HK-2 (cell line): ENCODE data around the gene COG2.
"Not testable (repeated sequence)": the region's sequence is repeated elsewhere in the genome, so short reads cannot be mapped to it uniquely, and the experiment has no call there.

ENCODE experiments used
- DNase-seq: peaks from one replicate; pipeline ENCODE4 v3.0.0-alpha.2; 2018; ENCODE audit not compliant: unreplicated experiment

COG2 gene

GRCh38 chr1:230624097-230624713 lies 18.1 kb upstream of the COG2 start:
- DNase-seq, result no peak

DNA sequence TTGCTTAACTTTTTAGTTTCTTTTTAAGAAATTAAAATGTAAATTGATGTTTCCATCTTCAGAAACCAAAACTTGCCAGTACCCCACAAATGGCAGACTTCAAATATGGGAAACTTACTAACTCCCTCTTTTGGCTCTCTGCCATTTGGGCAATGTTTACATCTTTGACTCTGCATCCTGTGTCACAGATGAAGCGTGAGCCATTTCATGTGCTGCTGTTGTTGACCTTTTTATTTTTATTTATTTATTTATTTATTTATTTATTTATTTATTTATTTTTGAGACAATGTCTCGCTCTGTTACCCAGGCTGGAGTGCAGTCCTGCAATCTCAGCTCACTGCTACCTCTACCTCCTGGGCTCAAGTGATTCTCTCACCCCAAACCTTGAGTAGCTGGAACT lies 16.0 kb upstream of the COG2 start:
- DNase-seq, result no peak

DNA sequence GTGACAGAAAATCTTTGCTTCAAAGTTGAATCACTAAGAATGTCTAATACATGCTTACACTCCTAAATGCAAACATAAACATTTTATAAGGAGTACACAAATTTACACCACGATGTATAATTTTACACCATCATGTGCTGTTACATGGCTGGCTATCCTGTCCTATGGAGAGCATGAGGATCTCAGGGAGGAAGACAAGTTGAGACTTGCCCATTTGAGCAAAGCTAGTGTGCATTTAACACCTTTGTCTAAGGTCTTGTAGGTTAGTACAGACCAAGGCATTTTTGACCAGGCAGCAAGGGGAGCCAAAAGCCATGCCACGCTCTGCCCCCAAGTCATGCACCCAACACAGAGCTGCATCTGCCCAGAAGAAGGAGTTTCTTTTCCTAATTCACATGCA lies 14.5 kb upstream of the COG2 start:
- DNase-seq, result no peak

GRCh38 chr1:230629511-230629910 lies 12.8 kb upstream of the COG2 start:
- DNase-seq, result no peak

- DNase-seq, result no peak
Observed at GRCh38 chr1:230631477-230631876, 10.8 kb upstream of the COG2 start.

DNA sequence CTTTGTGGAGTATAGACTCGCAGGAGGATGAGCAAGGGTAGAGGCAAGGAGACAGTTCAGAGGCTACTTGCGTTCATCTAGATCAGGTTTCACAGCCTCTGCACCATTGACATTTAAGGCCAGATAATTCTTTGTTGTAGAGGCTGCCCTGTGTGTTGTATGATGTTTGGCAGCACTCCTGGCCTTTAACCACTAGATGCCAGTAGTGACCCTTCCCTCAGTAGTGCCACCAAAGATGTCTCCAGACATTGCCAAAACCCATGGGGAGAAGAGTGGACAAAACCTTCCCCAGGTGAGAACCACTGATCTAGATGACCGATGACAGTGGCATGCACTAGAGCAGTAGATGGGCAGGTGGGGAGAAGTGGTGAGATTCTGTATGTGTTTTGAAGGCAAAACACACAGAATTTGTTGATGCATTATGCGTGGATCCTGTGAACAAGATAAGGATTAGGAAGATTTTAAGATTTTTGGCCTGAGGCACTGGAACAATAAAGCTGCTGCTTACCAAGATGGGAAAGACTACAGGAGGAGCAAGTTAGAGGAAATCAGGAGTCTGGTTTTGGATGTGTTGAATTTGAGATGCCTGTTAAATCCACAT lies 9.9 kb upstream of the COG2 start:
- peak; percentile 26 for DNase-seq

DNA sequence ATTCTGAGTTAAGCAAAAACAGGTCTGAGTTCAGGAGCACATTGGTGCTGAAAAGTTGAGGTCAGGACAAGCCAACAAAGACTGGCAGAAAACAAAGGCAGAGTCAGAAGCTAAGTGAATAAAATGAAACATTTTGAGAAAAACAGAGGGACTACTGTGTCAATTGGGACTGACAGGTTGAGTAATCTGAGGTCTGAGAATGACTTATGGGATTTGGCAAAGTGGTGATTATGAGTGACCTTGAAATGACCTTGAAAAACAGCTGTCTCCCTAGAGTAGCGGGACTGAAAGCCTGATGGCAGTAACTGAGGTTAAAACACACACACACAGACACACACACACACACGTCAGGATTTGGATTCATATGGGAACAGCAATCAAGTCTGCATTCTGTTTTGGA lies 8.8 kb upstream of the COG2 start:
- DNase-seq, result no peak

- DNase-seq, result no peak
Observed at GRCh38 chr1:230634384-230634783, 7.9 kb upstream of the COG2 start.

DNA sequence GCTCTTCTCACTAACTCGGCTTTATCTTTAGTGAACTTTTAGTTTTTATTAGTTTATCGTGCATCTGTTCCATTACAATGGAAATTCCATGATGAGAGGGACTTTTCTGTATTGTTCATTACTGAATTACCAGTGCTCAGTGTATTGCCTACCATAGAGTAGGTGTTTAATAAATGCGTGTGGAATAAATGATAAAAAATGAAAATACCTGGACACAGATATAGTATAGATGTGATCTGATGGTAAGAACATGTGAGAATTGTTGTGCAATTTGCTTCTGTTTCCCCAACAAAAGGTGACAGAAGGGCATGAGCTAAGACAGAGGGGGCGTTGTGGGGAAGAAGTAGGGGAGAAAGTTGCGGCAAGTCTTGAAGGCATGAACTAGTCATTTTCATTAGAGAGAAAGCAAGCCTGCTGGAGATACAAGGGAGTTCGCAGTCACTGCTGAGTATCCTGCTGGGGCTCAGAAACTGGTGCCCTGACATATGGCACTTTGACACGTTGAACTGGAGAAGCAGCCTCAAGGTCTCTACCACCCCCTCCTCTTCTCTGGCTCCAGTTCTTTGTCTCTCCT lies 5.6 kb upstream of the COG2 start:
- no peak for DNase-seq

DNA sequence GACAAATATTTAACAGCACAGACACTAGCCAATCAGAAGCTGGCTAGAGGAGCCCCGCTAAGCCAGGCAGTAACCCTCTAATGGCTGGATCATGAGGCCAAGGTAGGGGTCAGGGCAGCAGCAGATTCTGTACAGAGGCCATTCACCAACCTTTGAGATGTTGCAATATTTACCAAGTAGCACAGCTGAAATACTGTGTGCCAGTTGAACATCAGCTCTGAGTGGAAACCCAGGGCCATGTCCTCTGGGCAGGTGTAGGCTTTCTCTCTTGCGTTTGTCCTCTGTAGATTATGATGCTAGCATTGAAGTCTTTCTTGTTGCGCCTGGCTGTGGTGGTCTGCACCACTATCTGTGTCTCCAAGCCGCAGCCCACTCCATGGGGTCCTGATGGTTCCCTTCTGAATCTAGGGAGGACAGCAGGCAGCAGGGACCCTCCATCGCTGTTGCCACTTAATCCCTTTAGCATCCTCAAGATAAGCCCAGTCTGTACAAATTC lies 2.5 kb upstream of the COG2 start:
- DNase-seq, result no peak

DNA sequence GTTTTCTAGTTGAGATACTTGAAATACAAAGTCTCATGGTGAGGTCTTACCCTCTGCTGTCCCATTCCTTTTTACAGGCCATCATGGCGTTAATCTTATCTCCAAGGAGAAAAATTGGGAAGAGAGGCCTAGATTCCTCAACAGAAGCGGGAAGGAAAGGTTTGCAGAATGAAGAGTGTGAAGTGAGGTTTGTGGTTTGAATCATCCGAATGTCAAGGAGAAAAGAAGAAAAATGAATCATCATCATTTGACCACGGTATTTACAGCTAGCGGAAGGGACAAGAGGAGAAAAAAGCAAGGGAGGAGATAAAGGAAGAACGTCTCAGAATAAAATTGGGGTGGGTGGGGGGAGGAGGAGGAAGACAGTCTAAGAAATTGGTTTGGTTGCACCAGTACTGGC lies 935 bp upstream of the COG2 start:
- DNase-seq, result peak; percentile 8

DNA sequence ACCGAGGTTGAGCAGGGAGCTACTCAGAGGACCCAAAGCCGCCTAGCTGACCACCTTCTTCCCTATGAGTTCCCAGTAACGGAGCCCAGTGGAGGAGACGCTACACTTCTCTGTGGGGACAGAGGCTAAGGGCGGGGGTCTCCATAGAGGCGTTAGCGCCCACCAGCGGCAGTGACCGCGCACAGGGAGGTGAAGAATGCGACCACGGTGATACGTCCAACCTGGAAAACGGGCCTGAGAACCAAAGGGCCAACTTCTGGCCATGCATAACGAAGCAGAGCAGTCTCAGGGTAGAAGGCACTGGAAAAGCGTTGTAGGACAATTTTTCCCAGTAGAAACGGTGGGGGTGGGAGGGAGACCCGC lies 400 bp upstream of the COG2 start:
- no peak for DNase-seq

GRCh38 chr1:230643908-230644307 lies 1.6 kb downstream of the COG2 start:
- no peak for DNase-seq

GRCh38 chr1:230646710-230647302 lies 4.5 kb downstream of the COG2 start:
- no peak for DNase-seq

GRCh38 chr1:230647321-230647720 lies 5.0 kb downstream of the COG2 start:
- DNase-seq, result no peak

GRCh38 chr1:230648114-230648513 lies 5.8 kb downstream of the COG2 start:
- DNase-seq, result no peak

DNA sequence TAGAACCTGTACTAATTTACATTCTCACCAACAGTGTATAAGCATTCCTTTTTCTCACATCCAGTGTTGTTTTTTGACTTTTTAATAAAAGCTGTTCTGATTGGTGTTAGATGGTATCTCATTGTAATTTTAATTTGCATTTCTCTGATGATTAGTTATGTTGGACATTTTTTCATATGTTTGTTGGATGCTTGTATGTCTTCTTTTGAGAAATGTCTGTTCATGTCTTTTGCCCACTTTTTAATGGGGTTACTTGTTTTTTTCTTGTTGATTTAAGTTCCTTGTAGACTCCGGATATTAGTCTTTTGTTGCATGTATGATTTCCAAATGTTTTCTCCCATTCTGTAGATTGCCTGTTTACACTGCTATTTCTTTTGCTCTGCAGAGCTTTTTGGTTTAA lies 8.0 kb downstream of the COG2 start:
- no peak for DNase-seq

DNA sequence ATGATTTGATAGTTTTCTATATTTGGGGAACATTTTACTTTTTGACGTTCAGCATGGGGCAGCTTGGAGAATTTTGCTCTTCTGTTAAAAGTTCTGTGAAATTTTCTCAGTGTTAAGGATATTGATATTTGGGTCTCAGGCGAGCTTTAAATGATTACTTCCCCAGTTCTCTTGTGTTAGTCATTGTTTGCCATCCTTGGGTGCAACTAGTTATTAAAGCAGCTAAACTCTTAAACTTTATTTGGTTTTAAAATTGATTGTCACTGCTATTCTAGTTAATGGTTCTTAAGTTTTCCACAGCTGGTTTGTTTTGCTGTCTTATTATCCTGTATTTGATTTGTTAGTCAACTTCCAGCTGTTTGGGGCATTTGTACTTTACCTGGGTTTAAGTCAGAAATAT lies 9.0 kb downstream of the COG2 start:
- DNase-seq, result no peak

- DNase-seq, result not testable (repeated sequence)
Observed at GRCh38 chr1:230656719-230657118, 14.4 kb downstream of the COG2 start.

DNA sequence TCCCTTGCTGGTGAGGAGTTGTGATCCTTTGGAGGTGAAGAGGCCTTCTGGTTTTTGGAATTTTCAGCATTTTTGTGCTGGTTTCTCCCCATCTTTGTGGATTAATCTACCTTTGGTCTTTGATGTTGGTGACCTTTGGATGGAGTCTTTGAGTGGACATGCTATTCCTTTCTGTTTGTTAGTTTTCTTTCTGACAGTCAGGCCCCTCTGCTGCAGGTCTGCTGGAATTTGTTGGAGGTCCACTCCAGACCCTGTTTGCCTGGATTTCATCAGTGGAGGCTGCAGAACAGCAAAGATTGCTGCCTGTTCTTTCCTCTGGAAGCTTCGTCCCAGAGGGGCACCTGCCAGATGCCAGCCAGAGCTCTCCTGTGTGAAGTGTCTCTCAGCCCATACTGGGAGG lies 15.8 kb downstream of the COG2 start:
- DNase-seq, result not testable (repeated sequence)

GRCh38 chr1:230658691-230659090 lies 16.4 kb downstream of the COG2 start:
- DNase-seq, result no peak

DNA sequence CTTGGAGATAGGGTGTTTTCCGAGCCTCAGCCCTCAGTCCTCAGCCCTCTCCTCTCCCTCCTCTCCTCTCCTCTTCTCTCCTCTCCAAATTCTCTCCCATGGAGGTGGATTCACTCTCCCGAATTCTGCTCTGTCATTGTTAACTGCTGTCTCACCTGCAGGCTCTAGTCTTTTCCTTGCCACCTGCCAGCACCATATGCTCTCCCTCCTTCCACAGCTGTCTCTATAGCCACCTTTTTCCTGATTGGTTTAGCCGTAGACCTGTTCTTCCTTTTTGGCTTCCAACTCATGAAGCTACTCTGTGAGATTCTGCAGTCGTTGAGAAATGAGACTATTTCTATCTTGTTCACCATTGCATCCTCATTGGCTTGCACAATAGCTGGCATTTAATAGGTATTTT lies 19.7 kb downstream of the COG2 start:
- DNase-seq, result no peak

GRCh38 chr1:230668227-230668626 lies 25.9 kb downstream of the COG2 start:
- no peak for DNase-seq
